Activated naive CD4-positive, alpha-beta T cell treated with Interleukin-2 at 50 U/mL for 16 hours (primary cell): ENCODE results near the gene OLFM2.
"Not testable (repeated sequence)": the region's sequence is repeated elsewhere in the genome, so short reads cannot be mapped to it uniquely, and the experiment has no call there.

Source experiments
- DNase-seq: peaks from one replicate; pipeline ENCODE4 v3.0.0-alpha.2; 2020

The OLFM2 gene

DNA sequence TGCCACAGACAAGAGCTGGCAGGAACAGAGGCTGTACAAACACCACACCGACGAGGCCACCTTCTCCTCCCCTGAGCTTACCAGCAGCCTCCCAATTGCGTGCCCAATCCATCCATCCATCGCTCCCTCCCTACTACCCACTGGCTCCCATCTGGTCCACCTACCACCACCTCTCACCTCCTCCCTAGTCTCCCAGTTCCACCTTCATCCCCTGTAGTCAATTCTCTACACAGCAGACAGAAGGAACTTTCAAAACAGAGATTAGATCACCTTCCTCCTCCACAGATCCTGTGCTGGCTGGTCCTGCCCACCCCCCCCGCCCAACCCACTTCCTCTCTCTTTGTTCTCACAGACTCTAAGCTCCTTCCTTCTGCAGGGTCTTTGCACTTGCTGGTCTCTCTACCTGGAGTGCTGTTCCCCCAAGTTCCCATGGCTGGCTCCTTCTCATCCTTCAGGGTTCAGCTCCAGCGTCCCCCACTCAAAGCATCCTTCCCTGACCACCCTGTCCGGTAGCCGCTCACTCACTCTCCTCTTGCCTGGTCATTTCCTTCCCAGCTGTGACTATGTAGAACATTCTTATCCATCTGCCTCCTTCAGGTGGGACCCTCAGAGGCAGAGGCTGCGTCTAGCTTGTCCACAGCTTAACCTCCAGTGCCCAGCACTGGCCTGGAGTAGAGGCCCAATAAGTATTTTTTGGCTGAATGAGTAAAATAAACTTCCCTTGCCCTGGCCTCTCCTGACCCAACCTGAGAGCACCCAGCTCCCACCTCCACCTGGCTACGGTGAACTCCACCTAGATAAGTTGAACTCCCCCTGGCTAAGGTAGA lies 78.2 kb downstream of the OLFM2 start:
- DNase-seq = peak; percentile 19

DNA sequence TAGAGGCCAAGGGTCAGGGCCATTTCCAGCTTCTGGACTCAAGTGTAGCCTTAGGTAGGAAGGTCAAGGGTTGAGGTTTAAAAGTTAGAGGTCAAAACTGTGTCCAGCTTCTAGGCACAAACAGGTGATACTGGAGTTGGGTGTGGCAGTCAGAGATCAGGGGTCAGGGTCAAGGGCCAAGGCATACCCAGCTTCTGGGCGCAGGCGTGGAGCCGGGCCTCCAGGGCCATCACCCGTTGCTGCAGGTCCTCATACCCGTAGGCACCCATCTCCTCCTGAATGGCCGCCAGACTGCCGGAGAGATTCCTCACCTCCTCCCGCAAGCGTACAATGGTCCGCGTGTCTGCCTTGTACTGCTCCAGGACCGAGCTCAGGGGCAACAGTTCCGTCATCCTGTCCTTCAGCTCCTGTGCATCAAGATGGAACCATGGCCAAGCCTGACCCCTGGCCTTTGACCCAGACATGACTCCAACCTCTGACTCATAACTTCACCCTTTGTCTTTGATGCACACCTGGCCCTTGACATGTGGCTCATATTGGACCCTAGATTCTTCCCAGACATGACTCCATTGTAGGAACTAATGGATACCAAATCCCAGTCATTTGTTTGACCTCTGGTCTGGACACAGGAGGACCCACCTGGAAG lies 79.1 kb downstream of the OLFM2 start:
- DNase-seq = no peak

DNA sequence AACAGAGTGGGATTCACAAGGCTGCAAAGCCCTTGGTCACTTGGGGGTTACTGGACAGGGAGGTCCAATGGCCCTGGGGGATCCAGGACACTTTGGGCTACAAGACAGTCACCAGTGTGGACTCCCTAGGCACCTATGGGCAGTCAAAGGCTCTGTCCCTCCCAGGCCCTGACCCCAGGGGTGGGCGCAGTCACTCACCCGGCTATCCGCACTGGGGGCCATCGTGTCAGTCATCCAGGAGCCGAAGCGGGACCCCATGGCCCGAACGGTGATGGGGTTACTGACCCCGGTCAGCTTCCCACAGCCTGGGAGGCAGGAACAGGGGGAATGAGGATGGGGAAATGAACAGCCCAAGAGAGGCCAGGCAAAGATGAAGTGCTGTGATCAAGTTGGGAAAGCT lies 79.7 kb downstream of the OLFM2 start:
- DNase-seq = no peak

DNA sequence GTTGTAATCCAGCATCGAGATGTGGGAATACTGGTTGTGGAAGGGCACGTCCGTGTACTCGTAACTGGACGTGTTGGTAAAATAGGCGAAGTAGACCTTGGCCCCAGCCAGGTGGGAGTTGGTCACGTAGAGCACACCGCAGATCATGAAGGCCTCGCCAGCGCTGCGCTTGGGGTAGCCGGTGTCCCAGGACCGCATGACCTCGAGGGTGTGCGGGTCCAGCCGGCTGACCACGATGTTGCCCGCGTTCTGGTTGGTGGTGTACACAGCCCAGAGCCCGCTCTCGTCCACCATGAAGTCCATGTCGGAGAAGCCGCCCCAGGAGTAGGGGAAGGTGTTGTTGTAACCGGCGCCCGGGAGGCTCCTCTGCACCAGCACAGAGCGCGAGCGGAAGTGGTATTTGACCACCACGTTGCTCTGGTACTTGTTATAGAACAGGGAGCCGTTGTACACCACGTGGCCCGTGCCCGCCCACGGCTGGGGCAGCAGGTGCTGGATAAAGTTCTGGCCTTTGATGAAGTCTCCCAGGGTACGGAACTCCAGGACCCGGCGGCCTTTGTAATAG lies 82.0 kb downstream of the OLFM2 start:
- no peak for DNase-seq

DNA sequence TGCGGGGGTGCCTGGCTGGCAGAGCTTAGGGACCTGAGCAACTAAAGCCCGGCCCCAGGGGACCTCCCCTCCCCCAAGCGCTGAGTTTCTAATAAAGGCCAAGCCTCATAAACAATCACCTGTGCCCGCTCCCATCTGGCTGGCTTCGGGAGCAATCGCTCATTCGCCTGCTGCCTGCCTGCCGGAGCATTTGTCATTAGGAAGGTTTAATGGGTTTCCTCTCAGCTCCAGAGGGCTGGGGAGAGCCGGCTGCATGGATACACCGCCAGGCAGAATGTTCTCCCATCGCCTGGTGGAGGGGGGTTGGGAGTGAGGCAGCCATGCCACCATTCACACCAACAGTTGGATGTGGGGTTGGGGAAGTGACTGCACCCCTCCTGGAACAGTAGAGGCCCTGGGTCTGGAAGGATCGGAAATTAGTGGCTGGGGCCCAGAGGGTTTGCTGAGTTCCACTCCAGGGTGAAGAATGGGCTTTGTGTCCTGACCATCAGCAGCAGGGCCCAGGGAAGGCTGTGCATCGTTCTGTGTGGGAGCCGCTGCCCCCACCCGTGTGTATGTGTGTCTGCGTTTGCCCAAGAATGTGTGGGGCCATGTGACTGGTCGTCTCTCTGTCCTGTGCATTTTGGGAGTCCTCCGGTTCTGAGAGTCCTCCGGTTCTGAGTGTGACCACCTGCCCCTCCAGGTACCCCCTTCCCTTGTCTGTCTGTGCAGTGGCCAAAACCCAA lies 85.9 kb downstream of the OLFM2 start:
- DNase-seq = no peak

DNA sequence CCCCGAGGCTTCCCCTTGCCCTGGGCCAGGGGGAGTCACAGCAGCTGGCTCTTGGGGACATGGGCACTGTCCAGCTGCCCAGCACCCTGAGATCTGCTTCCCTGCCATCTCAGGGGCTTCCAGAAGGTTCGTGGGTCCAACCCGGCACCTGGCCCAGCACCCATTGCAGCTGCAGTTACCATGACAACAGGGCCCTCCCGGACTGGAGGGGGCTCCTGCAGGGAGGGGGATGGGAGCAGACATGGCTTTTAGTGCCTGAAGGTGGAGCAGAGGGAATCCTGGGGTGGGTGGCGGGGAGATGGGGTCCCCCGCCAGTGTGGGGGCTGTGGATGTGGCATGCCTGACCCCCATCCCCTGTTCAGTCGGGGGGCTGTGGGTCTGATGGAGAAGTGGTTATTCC lies 86.5 kb downstream of the OLFM2 start:
- DNase-seq = no peak

DNA sequence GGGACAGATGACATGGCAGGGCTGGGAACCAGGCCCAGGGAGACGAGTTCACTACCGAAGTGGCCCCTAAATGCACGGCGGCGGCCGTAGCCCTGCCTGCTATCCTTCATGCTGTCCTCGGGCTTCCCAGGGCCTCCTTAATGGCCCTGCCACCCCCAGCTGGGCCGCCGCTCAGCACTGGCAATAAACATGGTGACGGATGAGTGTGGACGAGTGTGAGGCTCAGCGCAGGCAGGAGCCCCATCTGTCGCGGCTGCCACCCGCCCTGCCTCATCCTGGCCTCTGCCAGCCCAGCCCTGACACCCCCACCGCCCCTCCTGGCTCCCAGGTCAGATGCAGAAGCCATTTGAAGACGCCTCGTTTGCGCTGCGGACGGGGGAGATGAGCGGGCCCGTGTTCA lies 87.6 kb downstream of the OLFM2 start:
- no peak for DNase-seq

DNA sequence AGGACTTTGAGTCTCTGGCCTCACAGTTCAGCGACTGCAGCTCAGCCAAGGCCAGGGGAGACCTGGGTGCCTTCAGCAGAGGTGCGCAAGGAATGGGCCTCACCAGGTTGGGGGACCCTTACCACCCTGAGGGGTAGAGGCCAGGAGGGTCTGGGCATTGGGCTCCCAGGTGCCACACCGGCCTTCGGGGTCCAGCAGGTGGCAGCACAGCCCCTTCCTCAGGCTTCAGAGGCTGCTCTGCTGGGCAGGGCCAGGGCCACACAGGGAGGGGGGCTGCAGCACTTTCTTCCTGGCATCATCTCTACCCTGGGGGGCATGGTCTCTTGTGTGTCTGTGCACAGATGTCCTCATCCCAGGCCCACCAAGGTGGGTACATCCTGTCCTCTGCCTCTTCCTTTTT lies 88.3 kb downstream of the OLFM2 start:
- DNase-seq = peak; percentile 20

DNA sequence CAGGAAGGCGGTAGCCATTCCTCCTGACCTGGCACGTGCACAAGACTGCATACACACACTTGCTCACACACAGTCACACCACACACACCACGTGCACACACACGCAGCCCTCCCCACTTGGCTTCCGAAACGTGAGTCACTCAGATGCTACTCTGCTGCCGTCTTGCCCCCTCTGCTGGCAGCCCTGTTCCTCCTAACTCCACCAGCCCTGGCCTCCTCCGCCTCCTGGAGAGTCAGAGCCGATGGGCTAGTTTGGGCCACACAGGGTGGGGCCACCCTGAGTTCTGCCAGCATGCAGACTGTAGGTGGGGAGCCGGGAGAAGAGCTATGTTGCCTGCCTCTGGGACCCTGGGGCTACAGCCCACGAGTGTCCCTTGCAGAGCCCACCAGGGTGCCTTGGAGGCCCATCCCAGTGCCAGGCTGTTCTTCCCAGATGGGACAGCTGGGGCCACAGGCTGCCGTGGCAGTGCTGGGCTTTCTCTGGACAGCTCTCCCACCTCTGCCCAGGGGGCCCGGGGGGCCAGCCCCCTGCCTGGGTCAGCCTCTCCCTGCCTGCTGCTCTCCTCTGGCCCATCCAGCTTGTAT lies 89.1 kb downstream of the OLFM2 start:
- DNase-seq = peak; percentile 53

DNA sequence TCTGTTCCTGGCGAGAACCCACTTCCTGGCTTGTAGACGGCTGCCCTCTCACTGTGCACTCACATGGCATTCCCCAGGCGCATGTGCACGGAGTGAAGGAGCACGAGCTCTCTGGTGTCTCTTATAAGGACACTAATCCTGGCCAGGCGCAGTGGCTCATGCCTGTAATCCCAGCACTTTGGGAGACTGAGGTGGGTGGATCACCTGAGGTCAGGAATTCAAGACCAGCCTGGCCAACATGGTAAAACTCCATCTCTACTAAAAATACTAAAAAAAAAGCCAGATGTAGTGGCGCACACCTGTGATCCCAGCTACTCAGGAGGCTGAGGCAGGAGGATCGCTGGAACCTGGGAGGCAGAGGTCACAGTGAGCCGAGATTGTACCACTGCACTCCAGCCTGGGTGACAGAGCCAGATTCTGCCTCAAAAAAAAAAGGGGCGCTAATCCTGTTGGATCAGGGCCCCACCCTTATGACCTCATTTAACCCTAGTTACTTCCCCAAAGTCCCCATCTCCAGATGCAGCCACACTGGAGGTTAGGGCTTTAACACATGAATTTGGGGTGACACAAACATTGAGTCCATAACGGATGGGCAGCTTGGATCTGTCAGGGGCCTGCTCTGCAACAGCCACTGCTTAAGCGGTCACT lies 92.6 kb downstream of the OLFM2 start:
- not testable (repeated sequence) for DNase-seq

DNA sequence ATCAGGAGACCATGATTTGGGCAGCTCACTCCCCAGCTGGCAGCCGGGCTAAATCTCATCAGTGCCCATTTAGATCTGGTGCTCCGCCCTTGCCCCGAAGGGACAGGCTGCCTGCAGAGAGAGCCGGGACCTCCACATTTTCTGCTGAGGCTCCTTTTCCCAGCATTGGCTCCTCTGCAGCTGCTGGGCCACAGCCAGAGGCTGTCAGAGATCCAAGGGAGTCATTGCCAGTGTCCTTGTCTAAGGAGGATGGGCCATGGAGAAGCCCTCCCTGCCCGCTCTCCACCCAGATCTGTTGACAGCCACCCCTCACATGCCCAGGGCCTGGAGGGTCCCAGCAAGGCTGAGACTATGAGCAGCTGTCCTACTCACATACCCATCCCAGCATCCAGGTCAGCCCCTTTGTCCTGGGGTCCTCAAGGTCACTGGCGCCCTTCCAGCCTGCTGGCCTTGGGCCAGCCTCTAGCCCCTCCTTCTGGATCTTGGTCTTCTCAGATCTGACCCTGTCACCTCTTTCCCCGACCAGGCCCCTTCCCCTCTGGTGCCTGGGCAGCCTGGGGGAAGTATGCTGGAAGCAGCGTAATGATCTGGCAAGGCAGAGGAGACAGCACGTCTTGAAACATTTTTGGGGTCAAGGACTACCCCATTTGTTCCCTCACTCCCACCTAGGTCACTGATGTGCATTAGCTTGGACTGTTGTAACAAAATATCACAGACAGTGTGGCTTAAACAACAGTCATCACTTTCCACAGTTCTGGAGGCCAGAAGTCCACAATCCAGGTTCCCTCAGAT lies 93.3 kb downstream of the OLFM2 start:
- no peak for DNase-seq

DNA sequence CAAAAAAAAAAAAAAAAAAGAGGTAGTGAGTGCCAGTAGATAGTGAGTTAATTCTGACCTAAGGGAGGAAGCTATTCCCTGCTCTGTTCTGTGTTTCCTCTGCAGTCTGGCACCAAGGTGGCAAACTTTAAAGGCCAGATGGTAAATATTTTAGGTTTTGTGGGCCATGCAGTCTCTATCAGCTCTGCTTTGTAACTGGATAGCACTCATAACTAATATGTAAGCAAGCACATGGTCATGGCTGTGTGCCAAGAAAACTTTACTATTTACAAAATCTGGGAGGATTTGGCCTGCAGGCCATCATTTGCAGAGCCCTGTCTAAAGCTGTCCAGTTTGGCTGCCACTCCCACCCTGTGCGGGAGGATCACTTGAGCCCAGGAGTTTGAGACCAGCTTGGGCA lies 96.9 kb downstream of the OLFM2 start:
- no peak for DNase-seq

DNA sequence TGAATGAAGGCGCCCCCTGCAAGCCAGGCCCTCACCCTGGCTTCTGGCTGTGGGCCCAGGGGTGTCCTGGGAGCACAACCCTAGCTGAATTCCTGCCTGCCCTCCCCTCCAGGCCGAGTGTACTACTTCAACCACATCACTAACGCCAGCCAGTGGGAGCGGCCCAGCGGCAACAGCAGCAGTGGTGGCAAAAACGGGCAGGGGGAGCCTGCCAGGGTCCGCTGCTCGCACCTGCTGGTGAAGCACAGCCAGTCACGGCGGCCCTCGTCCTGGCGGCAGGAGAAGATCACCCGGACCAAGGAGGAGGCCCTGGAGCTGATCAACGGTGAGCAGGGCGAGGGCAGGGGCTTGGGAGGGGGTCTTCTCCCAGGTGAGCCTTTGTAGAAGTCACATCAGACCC lies 98.0 kb downstream of the OLFM2 start:
- no peak for DNase-seq

DNA sequence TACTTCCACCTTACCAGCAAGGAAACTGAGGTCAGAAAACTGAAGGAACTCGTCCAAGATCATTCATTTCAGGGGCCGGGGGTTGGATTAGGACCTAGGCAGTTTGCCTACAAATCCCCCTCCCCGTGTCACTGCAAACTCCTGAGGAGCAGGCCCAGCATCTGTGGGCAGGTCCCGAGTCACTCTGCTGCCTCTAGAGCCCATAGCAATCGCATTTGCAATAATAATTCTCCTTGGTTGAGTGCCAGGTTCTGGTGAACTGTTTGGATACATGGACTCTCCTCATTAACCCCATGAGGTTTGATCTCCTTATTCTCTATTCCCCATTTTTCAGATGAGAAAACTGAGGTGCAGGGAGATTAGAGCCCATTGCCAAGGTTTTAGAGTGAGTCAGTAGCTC lies 100.3 kb downstream of the OLFM2 start:
- no peak for DNase-seq

DNA sequence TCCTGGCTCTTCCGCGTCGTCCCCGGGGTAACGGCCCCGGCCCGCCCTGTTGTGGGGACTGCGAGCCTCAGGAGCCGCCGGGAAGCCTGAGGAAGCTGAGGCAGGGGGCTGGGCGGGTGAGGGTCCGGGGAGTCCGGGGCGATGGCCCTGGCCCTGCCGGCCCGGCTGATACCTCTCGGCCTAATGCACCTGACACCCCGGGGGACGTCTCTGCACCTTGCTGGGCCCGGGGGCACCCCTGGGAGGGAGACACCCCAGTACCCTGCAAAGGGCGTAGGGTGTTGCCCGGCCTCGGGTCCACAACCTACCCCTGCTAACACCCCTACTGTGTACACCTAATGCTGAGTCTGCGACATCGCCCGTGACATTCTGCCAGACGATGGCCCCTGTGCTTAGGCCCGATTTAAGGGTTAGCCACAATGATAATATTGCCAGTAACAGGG lies 100.8 kb downstream of the OLFM2 start:
- no peak for DNase-seq

DNA sequence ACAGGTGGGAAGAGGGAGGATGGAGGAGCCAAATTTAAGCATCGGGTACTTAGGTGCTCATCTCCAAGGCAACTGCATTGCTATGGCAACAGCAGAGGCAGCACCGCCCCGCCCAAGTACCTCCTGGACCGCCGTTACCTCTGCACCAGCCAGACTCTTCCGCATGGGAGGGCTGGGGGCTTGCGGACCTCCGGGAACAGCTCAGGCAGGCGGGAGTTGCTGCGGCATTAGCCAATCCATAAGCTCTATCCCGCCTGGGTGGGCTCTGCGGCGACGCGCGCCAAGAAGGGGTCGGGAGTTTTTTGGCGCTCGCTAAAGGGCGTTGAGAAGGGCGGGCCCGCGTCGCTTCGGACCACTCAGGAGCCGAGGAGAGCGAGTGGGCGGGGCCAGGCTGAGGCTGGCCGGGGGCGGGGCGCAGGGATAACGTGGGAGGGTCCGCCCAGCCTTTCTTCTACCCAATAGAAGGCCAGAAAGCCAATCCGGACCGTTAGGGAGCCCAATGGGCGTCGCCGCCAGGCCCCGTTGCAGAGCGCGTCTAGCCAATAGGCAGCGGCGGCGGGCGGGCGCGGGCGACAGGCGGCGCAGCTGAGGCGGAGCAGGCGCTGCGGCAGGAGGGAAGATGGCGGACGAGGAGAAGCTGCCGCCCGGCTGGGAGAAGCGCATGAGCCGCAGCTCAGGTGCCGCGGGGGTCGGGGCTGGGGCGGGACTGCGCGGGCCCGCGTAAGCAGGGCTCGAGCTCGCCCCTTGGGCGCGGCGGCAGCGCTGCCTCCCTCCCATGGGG lies 101.4 kb downstream of the OLFM2 start, which contains the start of gene PIN1:
PIN1 (plus strand) TSS at position 593 of the 781 bp plus-strand sequence; CDS start at position 620, 27 bp downstream.
- peak; percentile 99 for DNase-seq

DNA sequence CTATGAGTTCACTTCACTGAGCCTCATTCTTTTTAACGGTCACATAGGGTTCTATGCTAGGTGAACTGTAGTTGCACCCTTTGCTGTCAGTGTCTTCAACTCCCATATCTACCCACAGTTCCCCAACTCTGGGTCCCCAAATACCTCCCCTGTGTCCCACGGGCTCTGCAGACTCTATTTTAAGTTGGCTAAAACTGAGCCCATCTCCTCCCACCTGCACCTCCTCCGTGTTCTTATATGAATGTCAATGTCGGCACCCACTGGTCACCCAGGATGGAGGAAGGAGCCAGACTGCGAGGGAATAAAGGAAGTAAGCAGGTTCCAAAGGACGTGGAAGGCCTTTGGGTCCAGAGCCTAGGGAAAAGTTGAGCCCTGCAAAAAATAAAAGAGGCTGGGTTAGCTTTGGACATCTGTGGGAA lies 102.0 kb downstream of the OLFM2 start:
- DNase-seq = no peak

DNA sequence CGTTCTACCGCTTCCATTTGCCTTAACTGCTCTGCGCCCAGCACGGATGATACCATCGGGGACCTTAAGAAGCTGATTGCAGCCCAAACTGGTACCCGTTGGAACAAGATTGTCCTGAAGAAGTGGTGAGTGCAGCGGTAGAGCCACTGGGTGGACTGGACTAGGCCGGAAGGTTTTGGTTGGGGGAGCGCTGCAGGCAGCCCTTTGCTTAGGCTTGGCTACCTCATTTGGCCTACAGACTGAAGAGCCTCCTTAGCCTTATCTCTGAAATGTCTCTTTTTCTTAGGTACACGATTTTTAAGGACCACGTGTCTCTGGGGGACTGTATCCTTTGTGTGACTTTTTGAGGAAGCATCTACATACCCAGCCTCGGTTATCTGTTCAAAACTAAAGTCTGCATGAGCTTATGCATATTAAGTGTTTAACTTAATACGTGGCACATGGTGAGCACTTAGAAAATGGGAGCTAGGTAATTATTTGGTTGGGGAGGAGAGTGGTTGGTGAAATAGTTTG lies 107.7 kb downstream of the OLFM2 start:
- no peak for DNase-seq

DNA sequence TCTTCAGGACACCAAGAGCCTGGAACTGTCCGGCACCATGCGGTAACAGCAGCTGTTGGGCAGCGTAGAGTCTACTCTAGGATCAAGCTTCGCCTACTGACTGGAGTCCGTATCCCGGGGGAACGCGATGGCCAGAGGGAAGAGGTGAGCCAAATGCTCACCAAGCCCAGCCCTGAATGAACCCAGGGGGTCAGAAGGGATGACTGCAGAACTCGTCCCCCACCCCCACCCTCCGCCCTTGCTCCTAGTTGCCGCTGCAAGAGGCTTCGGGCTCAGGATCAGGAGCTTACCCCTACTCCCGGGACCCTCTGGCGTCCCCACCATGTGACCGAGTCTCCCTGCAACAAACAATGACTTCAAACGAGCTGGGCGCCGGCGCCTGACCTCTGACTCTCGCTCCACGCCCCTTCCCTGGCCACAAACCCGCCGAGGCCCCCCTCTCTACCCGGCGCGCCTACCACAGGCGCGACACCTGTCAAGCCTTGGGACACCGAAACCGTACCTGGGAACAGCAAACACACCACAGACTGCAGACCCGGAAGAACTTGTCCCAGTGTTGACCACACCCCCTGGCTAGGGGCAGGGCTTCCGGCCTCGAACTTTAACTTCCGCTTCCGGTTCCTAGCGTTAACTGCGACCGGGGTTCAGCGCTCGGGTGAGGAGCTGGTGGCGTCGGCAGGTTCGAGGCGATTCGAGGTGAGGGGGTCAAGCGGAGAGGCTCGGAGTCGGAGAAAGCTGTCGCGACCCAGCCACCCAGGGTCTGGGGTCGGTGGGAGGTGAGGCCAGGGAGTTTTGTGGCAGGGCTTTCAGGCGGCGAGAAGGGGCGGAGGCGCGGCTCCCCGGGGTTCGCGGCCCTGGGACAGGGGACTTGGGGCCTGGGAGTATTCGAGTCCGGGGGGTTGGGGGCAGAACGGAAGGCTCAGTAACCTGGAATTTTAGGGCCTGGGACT lies 108.8 kb downstream of the OLFM2 start, which contains the start of gene UBL5:
UBL5 (plus strand) TSS at position 630 of the 950 bp plus-strand sequence. CDS start 420 bp downstream, outside the sequence.
- peak; percentile 91 for DNase-seq
